GDM1 (cell line): ENCODE measurements around the gene RIC8B.

Source experiments
- DNase-seq: peaks from one replicate; lab custom pipeline; 2025; lab: John Stamatoyannopoulos, UW

The RIC8B gene

GRCh38 chr12:106868982-106869700 is 94.7 kb downstream of the RIC8B start:
- no peak for DNase-seq

- no peak for DNase-seq
Measured at GRCh38 chr12:106870116-106870515, 95.6 kb downstream of the RIC8B start.

DNA sequence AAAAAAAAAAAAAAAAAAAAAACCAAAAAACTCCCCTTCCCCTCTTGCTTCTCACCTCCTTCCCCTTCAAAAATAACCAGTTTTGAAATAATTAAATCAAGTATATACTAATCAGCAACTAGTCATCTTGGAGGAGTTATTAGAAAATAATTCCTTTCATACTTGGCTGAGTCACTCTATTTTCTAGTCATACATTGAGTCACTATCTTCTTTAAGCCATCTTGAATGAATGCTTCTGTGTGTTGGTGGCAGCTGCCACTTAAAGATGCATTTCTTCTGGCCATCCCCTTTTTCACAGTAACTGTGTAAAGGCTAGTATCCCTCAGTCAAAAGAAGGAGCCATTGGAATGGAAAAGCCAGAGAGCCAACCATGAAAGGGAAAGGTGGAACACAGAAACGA is 97.0 kb downstream of the RIC8B start:
- DNase-seq = no peak

DNA sequence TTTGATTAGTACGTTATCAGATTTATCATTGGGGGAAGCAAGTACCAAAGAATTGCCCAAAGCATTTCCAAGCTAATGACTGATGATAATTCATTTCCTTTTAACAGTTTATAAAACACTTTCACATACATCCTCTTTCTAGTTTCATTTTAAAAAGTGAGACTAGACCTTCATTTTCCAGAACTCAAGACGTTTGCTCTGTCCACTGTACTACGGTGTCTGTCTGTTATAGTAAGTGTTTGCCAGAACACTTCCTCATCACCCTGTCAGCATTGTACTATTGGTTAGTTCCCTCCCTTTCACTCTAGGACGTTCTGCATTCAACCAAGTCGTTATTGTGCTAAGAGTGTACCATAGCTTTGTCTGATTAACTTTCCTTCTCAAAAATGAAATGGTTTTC is 99.5 kb downstream of the RIC8B start:
- DNase-seq = no peak

- DNase-seq = no peak
Measured at GRCh38 chr12:106878804-106879203, 104.3 kb downstream of the RIC8B start.

DNA sequence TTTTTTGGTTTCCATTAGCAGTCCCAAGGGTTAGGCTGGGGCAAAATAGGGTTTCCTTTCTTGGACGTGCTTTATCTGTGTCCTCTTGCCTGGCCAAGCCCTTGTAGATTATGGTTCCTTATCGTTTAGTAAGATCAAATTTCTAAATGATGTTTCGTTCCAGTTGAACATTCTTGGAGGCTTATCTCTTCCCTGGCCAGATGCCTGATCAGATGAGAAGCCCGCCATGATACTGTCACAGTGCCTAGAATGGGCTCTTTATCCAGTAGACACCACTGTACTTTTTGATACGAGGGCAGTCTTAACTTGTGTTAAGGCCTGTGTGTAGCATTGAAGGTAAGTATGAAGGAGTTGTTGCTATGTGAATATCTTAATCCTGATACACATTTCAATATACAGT is 105.1 kb downstream of the RIC8B start:
- DNase-seq = no peak

- no peak for DNase-seq
Measured at GRCh38 chr12:106883426-106883825, 108.9 kb downstream of the RIC8B start.

GRCh38 chr12:106885026-106885425 is 110.5 kb downstream of the RIC8B start:
- no peak for DNase-seq

DNA sequence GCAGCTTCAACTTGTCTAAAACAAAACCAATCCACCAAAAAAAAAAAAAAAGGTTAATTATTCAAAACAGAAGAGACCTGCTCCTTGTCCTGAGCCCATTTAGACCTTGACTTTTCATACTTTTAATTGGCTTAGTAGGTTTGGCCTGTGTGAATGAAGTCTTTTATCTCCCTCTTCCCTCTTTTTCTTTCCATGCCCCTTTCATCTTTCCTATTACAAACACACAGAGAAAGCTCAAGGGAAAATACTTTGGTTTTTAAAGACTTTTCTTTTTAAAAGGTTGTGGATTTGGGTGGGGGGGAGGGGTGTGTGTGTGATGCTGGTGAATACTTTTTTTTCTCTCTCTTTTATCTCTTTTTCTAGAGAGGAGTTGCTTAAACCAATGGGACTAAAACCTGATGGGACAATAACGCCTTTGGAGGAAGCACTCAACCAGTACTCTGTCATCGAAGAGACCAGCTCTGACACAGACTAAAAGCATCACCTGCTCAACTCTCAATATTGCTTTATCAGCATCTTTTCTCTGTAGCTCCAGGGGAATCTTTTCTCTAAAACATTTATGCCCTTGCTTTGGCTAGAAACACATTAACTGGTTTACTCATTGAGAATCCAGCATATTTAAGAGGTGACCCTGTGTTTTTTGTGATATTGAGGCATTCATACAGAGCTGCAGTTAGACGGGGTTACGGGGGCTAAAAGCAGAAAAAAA is 111.2 kb downstream of the RIC8B start:
- DNase-seq = no peak

- DNase-seq = no peak
Measured at GRCh38 chr12:106886932-106887331, 112.5 kb downstream of the RIC8B start.

GRCh38 chr12:106888348-106888970 is 114.0 kb downstream of the RIC8B start:
- no peak for DNase-seq

- no peak for DNase-seq
Measured at GRCh38 chr12:106889326-106889725, 114.8 kb downstream of the RIC8B start.

GRCh38 chr12:106889950-106890626 is 115.6 kb downstream of the RIC8B start:
- no peak for DNase-seq

DNA sequence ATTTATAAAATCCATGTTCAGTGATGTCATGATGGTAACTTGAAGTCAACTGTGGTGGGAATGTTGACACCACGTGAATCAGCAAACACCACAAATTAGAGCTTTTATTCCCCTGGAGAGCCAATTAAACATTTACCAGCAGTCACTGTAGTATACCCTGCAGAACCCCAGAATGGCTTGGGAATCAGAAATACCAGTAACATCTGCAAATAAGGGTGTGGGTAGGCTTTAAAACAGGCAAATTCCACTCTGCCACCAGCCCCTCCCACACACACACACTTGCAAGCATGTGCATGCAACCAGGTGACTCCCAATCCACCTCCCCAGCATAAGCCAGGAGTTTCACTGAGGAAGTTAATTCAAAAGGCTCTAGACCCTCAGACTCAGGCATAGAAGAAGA is 117.6 kb downstream of the RIC8B start:
- DNase-seq = no peak

DNA sequence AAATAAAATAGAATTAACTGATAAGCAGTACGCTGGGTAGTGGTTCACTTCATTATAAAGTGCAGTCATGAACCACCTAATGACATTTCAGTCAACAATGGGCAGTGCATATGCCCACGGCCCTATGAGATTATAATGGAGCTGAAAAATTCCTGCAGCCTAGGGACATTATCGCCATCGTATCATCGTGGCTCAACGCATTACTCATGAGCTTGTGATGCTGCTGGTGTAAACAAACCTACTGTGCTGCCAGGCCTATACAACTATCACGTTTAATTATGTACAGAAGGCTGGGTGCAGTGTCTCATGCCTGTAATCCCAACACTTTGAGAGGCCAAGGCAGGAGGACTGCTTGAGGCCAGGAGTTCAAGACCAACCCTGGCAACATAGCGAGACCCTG is 119.0 kb downstream of the RIC8B start:
- no peak for DNase-seq

DNA sequence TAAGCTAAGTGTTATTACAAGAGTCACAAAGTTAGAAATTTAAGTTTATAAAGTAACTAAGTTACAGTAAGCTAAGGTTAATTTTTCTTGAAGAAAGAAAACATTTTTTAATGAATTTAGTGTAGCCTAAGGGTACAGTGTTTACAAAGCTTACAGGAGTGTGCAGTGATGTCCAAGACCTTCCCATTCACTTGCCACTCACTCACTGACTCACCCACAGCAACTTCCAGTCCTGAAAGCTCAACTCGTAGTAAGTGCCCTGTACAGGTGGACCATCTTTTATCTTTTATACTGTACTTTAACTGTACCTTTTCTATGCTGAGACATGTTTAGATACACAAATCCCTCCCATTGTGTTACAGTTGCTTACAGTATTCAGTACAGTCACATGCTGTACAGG is 120.3 kb downstream of the RIC8B start:
- DNase-seq = no peak

DNA sequence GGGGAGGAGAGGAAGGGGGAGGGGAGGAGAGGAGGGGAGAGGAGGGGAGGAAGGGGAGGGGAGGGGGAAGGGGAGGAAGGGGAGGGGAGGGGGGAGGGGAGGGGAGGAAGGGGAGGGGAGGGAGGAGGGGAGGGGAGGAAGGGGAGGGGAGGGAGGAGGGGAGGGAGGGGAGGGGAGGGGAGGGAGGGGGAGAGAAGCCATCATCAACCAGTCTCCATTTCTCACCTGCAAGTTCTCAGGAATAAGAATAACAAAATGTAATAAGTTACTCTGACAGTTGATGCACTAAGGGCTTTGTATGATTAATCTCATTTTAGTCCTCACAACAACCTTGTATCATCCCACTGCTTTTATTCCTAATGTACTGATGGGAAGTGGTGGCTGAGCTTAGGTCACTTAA is 122.1 kb downstream of the RIC8B start:
- no peak for DNase-seq

GRCh38 chr12:106897082-106897481 is 122.6 kb downstream of the RIC8B start:
- DNase-seq = no peak

- DNase-seq = no peak
Measured at GRCh38 chr12:106897981-106898901, 123.8 kb downstream of the RIC8B start.

GRCh38 chr12:106900554-106900953 is 126.1 kb downstream of the RIC8B start:
- DNase-seq = no peak

DNA sequence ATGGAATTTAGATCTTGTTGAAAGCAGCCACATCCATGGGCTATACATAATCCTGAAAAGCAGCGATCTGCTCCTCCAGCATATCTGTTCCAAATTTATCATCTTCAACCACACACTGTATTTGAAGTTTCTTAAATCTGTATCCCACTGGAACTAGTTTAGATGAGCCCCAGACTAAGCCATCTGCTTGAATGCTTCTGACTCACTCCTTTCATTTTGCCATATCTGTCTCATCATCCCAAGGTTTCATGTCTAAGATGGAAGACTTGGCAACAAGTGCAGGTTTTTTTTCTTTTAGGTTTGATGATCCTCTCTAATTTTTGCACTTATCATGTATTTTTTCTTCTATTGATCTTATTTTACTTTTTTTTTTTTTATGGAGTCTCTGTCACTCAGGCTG is 126.8 kb downstream of the RIC8B start:
- no peak for DNase-seq

GRCh38 chr12:106902053-106902452 is 127.6 kb downstream of the RIC8B start:
- no peak for DNase-seq
